ENCODE measurements around the gene MICAL2.
A peak's percentile ranks its signal among the peaks of the same experiment; 100 is the strongest.

Gene MICAL2

DNA sequence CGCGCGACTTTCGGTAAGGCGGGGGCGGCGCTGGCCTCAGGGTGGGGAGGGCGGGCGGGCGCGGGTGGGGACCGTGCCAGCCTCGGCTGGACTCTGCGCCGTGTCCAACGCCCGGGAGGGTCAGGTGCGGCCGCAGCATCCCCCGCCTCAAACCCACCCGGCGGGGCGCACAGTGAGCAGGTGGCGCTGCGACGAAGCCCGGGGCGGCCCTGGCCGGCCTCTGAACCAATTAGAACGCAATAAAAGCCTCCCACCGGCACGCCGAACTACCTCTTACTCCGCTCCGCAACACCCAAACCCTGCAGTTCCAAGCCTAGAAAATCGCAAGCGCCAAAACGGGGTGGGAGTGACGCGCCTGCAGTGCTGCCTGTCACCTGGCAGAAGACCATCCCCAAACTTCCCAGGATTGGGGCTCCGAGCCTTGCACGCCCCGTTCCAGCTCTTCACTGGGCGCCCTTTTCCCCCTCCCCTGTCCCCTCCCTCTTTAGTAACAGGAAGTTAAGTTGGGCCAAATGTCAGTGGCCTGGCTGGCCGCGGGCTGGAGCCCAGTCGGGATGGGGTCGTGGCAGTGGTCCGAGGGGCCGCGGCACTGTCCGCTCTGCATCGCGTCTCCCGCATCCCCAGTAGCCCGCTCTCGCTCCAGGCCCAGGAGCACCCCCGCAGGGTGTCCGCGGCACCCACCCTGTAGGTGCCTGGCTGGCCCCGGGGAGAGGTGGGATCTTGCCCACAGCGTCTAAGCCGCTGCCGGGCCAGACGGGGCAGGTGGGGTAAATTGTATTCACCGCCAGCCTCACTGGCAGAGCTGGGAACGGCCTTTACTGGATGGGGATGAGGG, 541 bp downstream of the MICAL2 start:
- no peaks in the 10 kb centered on the region for H3K27me3 ChIP-seq (ENCODE audit: control insufficient read depth, insufficient read depth, low read length)
- peaks cover 4% of the 10 kb centered on the region for H3K4me1 ChIP-seq
- H3K36me3 ChIP-seq (ENCODE audit: control insufficient read depth, insufficient read depth, low read length), result no peaks in the 10 kb centered on the region
- H3K9me3 ChIP-seq (ENCODE audit: control insufficient read depth, low read length), result no peaks in the 10 kb centered on the region
- H3K27ac ChIP-seq, result no peak overlapping the region
- no peak for TF ChIP-seq CTCF (IDR thresholded peaks at IDR 0.05)
- H3K9ac ChIP-seq, result no peak overlapping the region
- peak overlapping the region; percentile 69 for H3K4me2 ChIP-seq (ENCODE audit: low read length)
- H2AFZ ChIP-seq, result peak overlapping the region; percentile 83
- H3K79me2 ChIP-seq, result no peaks in the 10 kb centered on the region
- H3K4me3 ChIP-seq (ENCODE audit: low read depth, low read length), result peak overlapping the region; percentile 49

GRCh38 chr11:12111549-12112520, 1.4 kb downstream of the MICAL2 start:
- TF ChIP-seq CTCF (IDR thresholded peaks at IDR 0.05), result no peak
- Histone ChIP-seq H3K9me3 (ENCODE audit: control insufficient read depth, low read length) (no peaks in the 10 kb centered on the region), H3K36me3 (ENCODE audit: control insufficient read depth, insufficient read depth, low read length) (no peaks in the 10 kb centered on the region), H3K4me1 (peaks cover 4% of the 10 kb centered on the region), H2AFZ (no peak overlapping the region), H3K9ac (no peak overlapping the region), H3K4me2 (ENCODE audit: low read length) (no peak overlapping the region), H3K27ac (no peak overlapping the region), H3K4me3 (ENCODE audit: low read depth, low read length) (no peak overlapping the region), H3K79me2 (no peaks in the 10 kb centered on the region), H3K27me3 (ENCODE audit: control insufficient read depth, insufficient read depth, low read length) (no peaks in the 10 kb centered on the region)

DNA sequence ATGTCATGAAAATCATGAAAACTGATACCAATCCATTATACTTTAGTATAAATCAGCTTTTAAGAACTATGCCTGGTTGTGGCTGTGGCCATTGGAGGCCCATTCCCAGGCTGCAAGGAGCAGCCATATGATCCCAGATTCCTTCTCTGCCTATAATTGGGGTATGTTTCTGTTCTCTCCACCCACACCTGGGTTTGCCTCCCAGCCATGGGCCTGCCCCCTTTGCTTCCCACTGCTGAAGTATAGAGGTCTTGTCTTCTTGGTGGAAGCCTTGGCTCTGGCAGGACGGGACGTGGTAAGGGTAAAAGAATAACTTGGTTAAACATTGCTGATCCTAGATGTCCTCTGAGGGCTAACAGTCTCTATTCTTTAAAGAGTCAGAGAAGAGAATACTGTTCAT, 2.4 kb downstream of the MICAL2 start:
- no peak overlapping the region for H3K4me3 ChIP-seq (ENCODE audit: low read depth, low read length)

DNA sequence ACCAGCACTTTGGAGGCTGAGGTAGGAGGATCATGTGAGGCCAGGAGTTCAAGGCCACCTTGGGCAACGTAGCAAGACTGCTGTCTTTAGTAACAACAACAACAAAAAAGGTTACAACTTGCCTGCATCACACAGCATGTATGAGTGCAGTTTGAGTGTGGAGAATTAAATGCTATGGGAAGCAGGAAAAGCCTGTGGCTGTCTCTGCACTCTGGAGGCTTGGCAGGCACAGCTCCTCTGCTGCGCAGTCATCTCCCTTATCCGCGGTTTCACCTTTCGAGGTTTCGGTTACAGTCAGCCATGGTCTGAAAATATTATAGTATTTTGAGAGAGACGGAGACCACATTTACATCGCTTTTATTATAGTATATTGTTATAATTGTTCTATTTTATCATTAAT, 2.9 kb downstream of the MICAL2 start:
- Histone ChIP-seq H3K9ac (no peak overlapping the region), H3K27ac (no peak overlapping the region), H3K4me2 (ENCODE audit: low read length) (no peak overlapping the region), H2AFZ (no peak overlapping the region), H3K9me3 (ENCODE audit: control insufficient read depth, low read length) (no peaks in the 10 kb centered on the region), H3K27me3 (ENCODE audit: control insufficient read depth, insufficient read depth, low read length) (no peaks in the 10 kb centered on the region), H3K4me3 (ENCODE audit: low read depth, low read length) (no peak overlapping the region), H3K79me2 (no peaks in the 10 kb centered on the region), H3K4me1 (peaks cover 4% of the 10 kb centered on the region), H3K36me3 (ENCODE audit: control insufficient read depth, insufficient read depth, low read length) (no peaks in the 10 kb centered on the region)
- TF ChIP-seq CTCF (IDR thresholded peaks at IDR 0.05), result no peak

More for the DNA sequence above, 2.4 kb downstream of the MICAL2 start:
- Histone ChIP-seq H2AFZ (no peak overlapping the region), H3K27me3 (ENCODE audit: control insufficient read depth, insufficient read depth, low read length) (no peaks in the 10 kb centered on the region), H3K4me2 (ENCODE audit: low read length) (no peak overlapping the region), H3K4me1 (peaks cover 4% of the 10 kb centered on the region), H3K36me3 (ENCODE audit: control insufficient read depth, insufficient read depth, low read length) (no peaks in the 10 kb centered on the region), H3K27ac (no peak overlapping the region), H3K79me2 (no peaks in the 10 kb centered on the region), H3K9ac (no peak overlapping the region), H3K9me3 (ENCODE audit: control insufficient read depth, low read length) (no peaks in the 10 kb centered on the region)
- TF ChIP-seq CTCF (IDR thresholded peaks at IDR 0.05), result no peak

All from parathyroid adenoma (tissue), 2 donors.